Daoy (cell line): ENCODE measurements around the gene NCAM1. TPM values are rescaled to one million over a fixed set of nuclear protein-coding genes. Genes with fewer than 3 reads are reported as not detected.
"Not testable (repeated sequence)": the region's sequence is repeated elsewhere in the genome, so short reads cannot be mapped to it uniquely, and the experiment has no call there.

Experiments
- DNase-seq: peaks from one replicate; pipeline ENCODE4 v3.0.0-alpha.2; 2015; ENCODE audit warnings: low read depth
- total RNA-seq: library from RNA; depleted of rRNA; stranded (reverse); fragments of >200 nt; shearing (Covaris generic); gene quantifications from 2 replicates; pipeline ENCODE4 v1.2.3, GENCODE V29; 2014; rRNA removed

NCAM1 gene
- total RNA-seq = 21.3 and 27.7 TPM in 2 replicates

DNA sequence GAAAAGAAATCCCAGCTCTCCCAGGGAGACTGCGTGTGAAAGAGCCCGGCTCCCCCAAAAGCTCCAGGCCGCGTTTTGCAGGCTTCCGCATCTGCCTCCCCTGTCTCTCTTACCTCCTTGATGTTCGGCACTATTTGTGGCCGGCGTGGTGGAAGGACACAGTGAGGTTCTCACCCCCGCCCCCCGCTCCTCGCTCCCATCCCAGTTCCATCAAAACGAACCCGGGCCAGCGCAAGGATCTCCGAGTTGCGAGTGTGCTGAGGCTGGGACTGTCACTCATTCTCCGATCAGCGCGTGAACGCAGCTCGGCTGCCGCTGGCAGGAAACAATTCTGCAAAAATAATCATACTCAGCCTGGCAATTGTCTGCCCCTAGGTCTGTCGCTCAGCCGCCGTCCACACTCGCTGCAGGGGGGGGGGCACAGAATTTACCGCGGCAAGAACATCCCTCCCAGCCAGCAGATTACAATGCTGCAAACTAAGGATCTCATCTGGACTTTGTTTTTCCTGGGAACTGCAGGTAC lies at the start of gene NCAM1:
Gene NCAM1, plus strand, starts transcription at position 275 of the 523 bp plus-strand sequence.
- peak; percentile 95 for DNase-seq

DNA sequence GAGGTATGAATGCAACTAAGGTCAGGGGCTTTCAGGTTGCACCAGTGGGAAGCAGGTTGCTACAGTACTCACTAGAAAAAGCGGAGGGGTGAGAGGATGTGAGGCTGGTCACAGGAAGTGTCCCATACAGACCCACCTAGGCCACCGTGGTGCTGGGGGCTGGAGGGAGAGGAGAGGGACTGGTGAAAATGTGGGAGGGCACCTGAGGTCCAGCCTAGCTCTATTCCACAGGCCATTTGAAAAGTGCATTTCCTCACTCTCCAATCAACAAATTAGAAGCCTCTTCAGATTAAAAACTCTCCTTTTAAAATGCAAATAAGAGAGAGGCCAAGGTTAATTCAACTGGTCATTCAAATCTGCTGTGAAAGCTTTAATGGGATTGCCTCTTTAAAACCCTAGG lies 38.6 kb upstream of the NCAM1 start:
- DNase-seq = no peak

DNA sequence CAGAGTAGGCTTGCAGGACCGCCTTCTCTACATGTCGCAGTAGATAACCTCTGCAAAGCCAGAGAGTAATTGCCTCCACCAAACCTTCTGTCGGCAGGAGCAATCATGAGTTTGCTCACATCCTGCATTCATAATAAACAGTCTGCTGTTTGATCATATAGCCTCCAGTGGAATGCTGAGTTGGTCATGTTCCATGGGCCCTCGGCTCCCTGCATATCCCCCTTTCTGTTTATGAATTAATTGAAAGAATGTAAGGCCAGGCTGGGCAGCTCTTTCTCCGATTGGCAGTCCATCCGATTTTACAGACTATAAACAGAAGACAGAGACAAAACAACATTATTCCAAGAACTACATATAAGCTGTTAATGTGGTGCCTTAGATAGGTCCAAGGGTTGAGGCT lies 36.4 kb upstream of the NCAM1 start:
- not testable (repeated sequence) for DNase-seq

GRCh38 chr11:112925516-112926310 lies 35.5 kb upstream of the NCAM1 start:
- no peak for DNase-seq

DNA sequence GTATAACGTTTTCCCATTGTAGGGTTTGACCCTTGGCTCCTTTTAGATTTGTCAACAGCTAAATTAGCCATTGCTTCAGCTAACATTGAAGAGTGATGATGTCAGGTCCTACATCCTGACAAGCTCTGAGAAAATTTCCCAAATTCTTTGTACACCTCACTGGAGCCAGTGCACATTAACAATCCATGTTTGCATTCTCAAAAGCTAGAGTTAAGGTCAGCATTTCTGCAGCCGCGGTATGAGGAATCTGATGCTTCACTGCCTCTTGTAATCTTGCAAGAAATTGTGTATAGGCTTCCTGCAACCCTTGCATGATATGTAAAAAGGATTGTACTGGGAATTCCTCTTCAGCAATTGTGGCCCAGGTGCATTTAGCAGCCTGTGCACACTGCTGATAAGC lies 33.1 kb upstream of the NCAM1 start:
- DNase-seq = no peak

DNA sequence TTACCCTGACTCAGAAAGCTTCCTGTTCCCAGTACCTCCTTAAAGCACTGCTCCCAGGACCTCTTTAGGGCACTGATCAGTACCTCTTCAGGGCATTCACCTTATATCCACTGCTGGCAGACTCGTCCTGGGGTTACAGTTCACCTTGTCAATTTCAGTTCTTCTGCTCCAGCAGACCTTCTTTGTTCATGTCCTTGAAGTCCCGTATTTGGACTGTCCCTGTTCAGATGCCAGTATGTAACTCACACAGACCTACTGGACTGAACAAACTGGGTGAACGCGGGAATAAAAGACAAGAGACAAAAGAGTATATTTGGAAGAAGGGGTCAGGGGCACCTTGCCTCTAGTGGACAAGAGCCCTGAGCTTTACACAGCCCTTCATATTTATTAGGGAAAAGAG lies 31.8 kb upstream of the NCAM1 start:
- no peak for DNase-seq

GRCh38 chr11:112931703-112932102 lies 29.5 kb upstream of the NCAM1 start:
- DNase-seq = no peak

DNA sequence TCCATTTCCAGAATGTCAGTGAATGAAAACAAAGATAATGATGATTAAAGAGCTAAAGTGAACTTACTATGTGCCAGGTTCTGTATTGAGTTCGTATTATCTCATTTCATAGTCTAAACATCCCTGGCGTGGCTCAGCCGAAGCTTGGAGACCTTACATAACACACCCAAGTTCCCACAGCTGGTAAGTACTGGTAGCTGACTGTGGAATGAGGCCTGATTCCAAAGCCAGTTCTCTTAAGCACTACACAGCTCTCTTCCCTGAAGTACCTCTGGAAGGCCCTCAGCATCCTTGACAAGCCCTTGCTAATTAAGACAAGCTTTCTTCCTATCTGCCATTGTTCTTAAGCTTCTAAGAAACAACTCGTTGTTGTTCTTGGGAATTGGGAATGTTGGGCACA lies 28.6 kb upstream of the NCAM1 start:
- DNase-seq = no peak

GRCh38 chr11:112933970-112934369 lies 27.2 kb upstream of the NCAM1 start:
- DNase-seq = no peak

DNA sequence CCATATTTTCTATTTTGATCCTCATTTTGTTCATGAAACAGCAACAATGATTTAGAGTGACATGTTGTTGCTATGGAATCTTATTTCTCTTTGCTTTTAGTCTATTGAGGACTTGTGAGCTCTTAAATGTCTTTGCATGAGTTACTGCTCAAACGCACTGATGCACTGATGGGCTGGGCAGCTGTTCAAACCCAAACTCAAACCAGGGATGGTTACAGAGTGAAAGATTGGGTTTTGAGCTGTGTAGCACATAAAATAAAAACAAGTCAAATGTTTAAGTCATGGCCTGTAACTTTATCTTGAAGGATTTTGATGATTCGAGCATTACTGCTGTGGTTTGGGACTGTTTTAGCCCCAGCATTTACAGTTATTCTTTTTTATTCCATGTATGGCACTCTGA lies 20.1 kb upstream of the NCAM1 start:
- no peak for DNase-seq

DNA sequence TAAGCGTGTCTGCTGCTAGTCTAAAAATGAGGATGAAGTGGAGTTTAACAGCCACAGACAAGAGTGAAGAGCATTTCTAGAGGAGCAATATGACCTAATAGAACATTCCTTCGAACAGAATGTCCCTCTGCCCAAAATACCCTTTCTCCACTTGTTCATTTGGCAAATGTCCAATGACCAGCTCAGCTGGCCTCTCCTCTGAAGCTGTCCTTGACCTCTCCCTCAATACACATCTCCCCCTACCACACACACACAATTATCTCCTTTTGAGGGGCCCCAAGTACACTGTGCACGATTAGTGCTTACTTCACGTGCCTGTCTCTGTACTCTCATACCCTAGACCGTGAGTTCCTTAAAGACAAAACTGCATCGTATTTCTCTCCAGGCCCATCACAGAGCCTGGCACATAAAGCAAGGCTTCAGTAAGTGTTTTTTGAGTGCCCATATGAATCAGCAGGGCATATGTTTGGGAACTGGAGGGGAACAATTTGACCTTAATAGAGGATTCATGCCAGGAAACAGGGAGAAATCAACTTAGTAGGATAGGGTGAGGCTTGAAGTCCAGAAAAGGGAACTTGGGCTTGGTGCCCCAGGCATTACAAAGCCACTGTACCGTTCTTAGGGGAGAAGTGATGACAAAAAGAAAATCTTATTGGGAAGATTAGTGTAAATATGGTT lies 18.1 kb upstream of the NCAM1 start:
- DNase-seq = no peak

DNA sequence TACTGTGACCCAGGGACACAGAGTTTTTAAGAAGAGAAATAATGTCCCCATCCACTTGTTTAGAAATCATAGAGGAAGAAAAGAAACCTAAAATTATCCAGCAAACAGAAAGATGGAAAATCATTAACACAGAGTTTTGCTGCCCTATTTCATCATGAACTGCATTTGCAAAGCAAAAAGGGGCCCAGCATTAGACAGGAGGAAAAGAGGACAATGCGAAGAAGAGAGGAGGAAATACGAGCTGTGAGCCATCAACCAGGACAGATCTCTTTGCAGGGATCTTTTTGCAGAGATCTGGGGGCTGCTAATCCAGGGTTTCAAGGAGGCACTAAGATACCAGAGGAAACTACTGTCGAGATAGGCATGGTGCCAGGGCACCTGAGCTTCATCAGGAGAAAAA lies 14.4 kb upstream of the NCAM1 start:
- no peak for DNase-seq

DNA sequence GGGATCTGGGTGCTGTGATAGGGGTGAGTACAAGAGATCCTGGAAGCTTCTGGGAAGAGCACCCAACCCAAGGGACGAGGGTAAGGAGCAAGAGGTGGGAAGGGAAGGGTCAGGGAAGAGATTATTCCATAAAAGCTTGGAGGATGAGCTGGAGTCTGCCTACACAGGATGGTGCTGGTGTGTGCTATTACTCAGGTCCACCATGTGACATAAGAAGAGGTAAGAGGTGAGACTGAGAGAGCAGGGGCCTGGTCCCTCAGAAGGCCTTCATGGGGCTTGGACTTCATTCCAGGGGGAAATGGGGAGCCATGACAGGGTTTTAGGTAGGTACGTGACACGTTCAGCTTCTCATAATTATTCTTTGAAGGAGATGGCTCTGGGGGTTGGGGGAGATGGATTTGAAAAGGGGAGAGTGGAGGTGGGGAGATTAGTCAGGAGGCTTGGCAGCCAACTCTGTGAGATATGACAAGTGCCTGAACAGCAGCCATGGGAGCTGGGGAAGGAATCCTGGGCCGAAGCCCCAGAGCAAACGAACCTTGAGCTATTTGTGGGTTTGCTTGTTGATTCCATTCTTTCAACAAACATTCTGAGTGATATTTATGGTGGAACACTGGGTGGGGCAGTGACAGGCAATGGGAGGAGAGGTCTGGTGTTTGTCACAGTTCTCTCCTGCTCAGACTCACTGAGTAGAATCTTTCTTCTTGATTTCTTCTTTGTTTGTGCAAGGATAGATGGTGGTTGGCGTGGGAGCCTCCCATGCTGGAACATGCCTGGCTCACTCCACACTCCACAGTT lies 11.2 kb upstream of the NCAM1 start:
- no peak for DNase-seq

DNA sequence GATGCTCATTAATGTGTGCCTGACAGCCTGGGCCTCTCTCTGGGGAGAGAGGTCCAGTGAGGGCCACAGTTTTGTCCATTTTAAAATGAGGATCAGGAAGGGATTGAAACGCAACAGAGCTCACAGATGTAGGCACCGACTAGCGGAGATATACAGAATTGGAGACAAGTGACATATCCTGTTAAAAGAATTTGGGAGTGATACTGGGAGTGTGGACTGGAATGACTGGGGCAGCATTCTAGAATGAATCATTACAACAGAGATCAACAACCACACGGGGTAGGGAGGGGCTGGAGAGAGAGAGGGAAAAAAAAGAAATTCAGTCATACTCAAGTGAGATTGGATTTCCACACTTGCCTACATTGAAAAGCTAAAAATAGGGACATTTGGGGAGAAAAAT lies 2.5 kb upstream of the NCAM1 start:
- DNase-seq = peak; percentile 67

DNA sequence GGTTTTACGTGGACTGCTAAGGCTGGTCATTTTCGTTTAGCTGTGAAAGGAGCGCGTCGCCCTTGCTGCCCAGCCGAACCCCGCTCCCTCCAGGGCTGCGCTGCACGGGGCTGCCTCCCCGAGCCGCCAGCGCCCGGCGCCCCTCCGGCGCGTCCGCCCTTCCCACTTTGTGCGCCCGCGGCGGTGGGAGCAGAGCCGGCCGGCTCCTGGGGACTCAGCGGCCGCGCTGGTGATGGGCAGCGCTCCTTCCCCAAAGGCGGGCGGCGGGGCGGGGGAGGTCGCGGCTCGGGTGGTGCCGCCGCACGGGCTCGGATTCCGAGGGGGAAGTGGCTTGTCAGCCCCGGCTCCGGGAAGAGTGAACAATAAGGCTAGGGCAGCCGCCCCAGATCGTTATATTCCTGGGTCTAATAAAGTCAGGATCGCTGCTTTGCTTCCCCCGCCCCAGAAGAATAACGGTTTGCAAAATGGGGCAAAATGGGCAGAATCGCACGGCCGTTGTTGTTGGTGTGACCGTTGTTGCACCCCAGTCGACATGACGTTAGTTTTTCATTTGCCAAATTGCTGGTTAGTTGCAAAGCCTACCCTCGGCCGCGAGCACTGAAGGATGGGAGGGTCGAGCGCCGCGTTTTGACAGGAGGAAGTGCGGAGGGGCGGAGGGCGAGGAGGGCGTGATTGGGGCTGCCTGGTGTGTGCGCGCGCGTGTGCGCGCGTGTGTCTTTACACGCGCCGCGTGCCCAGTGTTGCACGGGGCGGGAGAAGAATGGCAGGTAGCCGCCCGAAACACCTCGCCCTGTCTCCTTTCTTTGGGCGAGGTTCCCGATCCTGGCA lies 745 bp downstream of the NCAM1 start:
- peak; percentile 50 for DNase-seq

DNA sequence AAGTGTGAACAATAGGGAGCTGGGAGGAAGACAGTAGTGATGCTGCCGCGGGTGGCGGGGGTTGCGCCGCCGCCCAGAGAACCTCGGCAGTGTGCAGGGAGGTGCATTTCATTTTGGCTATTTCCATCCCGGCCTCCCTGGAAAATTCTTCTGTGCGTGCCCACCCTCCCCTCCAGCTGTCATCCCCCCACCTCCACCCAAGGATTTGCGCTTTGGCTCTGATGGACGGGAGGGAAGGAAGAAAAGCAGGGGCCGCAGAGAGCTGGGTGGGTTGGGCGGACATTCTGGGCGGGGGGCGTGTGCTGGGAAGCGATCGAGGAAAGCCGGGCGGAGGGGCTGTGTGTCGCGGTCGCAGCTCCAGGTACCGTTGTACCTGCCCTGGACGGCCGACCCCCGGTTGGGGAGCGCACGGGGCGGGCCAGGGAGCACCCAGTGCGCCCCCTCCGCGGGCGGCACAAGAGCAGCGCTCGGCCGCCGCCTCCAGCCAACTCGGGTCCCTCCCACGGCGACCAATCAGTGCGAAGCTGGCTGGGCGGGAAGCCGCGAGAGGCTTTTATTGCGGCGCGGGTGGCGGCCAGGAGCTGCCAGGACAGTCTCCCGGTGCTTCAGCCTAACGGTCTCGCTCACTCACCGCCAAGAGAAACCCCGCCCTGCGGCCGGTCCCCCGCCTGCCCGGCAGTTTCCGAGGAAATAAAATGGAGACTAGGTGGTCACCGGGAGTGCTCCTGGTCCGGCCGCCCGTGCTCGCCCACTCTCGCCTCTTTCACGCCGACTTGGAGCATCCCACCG lies 1.6 kb downstream of the NCAM1 start:
- peak; percentile 90 for DNase-seq

GRCh38 chr11:112963368-112963955 lies 2.2 kb downstream of the NCAM1 start:
- DNase-seq = peak; percentile 35

- DNase-seq = no peak
Measured at GRCh38 chr11:112965656-112966055, 4.4 kb downstream of the NCAM1 start.

- no peak for DNase-seq
Measured at GRCh38 chr11:112966561-112966960, 5.3 kb downstream of the NCAM1 start.

DNA sequence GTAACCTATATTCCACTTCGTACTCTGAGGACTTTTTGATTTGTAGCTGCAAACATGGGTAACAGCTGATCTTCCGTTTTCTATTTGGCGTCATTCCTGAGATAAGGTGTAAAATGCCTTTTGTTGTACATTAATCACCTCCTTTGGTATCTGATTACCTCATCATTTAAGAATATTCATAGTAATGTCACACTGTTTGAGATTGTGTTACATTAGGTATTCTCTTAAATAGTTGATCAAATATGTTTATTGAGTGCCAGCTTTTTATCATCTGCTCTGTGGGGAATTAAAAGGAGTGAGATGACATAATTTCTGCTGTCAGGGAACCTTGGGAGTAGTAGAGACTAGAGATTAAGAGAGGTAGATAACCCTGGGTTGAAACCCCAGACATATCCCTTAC lies 5.9 kb downstream of the NCAM1 start:
- no peak for DNase-seq
